K562 (cell line): ENCODE results near the gene PSORS1C2. TPM values are rescaled to one million over a fixed set of nuclear protein-coding genes. Genes with fewer than 3 reads are reported as not detected.

Source experiments
- CBFA2T2 ChIP-seq: fragments of 450-650 bp; conservative IDR thresholded peaks from 2 replicates; pipeline ENCODE4 v1.6.1; 2017; ENCODE audit warnings: mild to moderate bottlenecking
- CBX2 ChIP-seq: fragments of 200-600 bp; sonication (generic); IDR thresholded peaks from one replicate; pipeline ENCODE4 v1.6.1; 2012; ENCODE audit warnings: mild to moderate bottlenecking, low read length, inconsistent platforms; ENCODE audit not compliant: insufficient read depth, poor library complexity, severe bottlenecking
- CCNT2 ChIP-seq: IDR thresholded peaks from 2 replicates; pipeline ENCODE4 v1.6.1; 2011; ENCODE audit warnings: borderline replicate concordance, low read depth, mild to moderate bottlenecking, moderate library complexity, mixed read lengths, low read length; ENCODE audit not compliant: insufficient read length; ENCODE audit errors: extremely low read depth
- EGR1 ChIP-seq: fragments of 450-650 bp; conservative IDR thresholded peaks from 2 replicates; pipeline ENCODE4 v1.6.1; 2017; ENCODE audit warnings: mild to moderate bottlenecking
- JUND ChIP-seq, 2 experiments: IDR thresholded peaks; 2 replicates in 1 of 2; 3 replicates in 1 of 2; pipeline ENCODE4 v1.6.1; 2011; ENCODE audit warnings: borderline replicate concordance in 2 of 2, low read depth in 2 of 2, low read length in 2 of 2, improper control_type of control experiment in 1 of 2, missing biosample characterization in 1 of 2, missing genetic modification characterization in 1 of 2, missing genetic modification reagents in 1 of 2
- KDM1A ChIP-seq, 2 experiments: fragments of 450-650 bp; IDR thresholded peaks; 2 replicates each; pipeline ENCODE4 v1.6.1; 2016; ENCODE audit warnings: mild to moderate bottlenecking in 2 of 2
- MYC ChIP-seq, 2 experiments: fragments of 250-450 bp in 1 of 2; sonication (Bioruptor Pico) in 1 of 2; IDR thresholded peaks; 2 replicates each; pipeline versions ENCODE4 v1.5.1 to v1.6.1; 2012 to 2021; ENCODE audit warnings: low read depth in 2 of 2, borderline replicate concordance in 1 of 2, improper control_type of control experiment in 1 of 2, low read length in 1 of 2, mild to moderate bottlenecking in 1 of 2, moderate library complexity in 1 of 2
- NR2F6 ChIP-seq: fragments of 450-650 bp; formaldehyde crosslinking; IDR thresholded peaks from 2 replicates; pipeline ENCODE4 v1.4.0; 2020; ENCODE audit warnings: mild to moderate bottlenecking
- PHB ChIP-seq: fragments of 250-450 bp; sonication (Bioruptor Pico); IDR thresholded peaks from 2 replicates; pipeline ENCODE4 v1.5.0; 2021
- PRMT5 ChIP-seq: sonication (generic); formaldehyde crosslinking; IDR thresholded peaks from 2 replicates; pipeline ENCODE4 v1.5.0; 2020; ENCODE audit warnings: missing genetic modification reagents
- RBM34 ChIP-seq: fragments of 200-400 bp; formaldehyde crosslinking; IDR thresholded peaks from 2 replicates; pipeline ENCODE4 v1.6.1; 2018; ENCODE audit warnings: low read length, borderline replicate concordance; ENCODE audit not compliant: insufficient read depth
- SMAD4 ChIP-seq: fragments of 250-450 bp; sonication (Bioruptor Pico); conservative IDR thresholded peaks from 2 replicates; pipeline ENCODE4 v1.8.0; 2021; ENCODE audit warnings: inconsistent platforms, mild to moderate bottlenecking, moderate library complexity
- TBP ChIP-seq: optimal IDR thresholded peaks from 2 replicates; pipeline ENCODE3; 2011; ENCODE audit warnings: low read depth, low read length, improper control_type of control experiment
- TCF3 ChIP-seq: sonication (generic); formaldehyde crosslinking; IDR thresholded peaks from 2 replicates; pipeline ENCODE4 v1.4.0; 2020; ENCODE audit warnings: mild to moderate bottlenecking, missing genetic modification reagents
- TEAD4 ChIP-seq, 2 experiments: sonication (generic) in 1 of 2; formaldehyde crosslinking in 1 of 2; IDR thresholded peaks; 2 replicates each; pipeline versions ENCODE4 v1.6.1 to v1.8.0; 2012 to 2022; ENCODE audit warnings: borderline replicate concordance in 1 of 2, inconsistent platforms in 1 of 2, low read length in 1 of 2, mild to moderate bottlenecking in 1 of 2, missing genetic modification reagents in 1 of 2
- polyA plus RNA-seq, 8 experiments: library from polyadenylated mRNA; depleted of rRNA in 4 of 8; stranded (reverse) in 5 of 8; unstranded in 3 of 8; fragments of >200 nt; fragmentation: Nextera tagmentation in 2 of 8; fragmentation: Illumina TruSeq in 1 of 8; extraction: Ambion mirVana in 2 of 8; extraction: Trizol in 1 of 8; gene quantifications; 2 replicates each; pipeline versions ENCODE4 v1.2.1 to v1.2.3, GENCODE V29; 2011 to 2014; ENCODE audit warnings: inconsistent platforms in 1 of 8, missing spikeins in 1 of 8
- total RNA-seq, 7 experiments: library from RNA; depleted of rRNA in 6 of 7; stranded (reverse); fragments of >200 nt in 6 of 7; fragmentation: Illumina TruSeq in 2 of 7; extraction: Trizol in 2 of 7; gene quantifications; 2 replicates each; pipeline versions ENCODE4 v1.2.1 to v1.2.3, GENCODE V29; 2011 to 2021; ENCODE audit warnings: low replicate concordance in 1 of 7
- TF ChIP-seq, protein P1 (sequence below): fragments of 250-450 bp; sonication (Bioruptor Pico); IDR thresholded peaks from 2 replicates; pipeline ENCODE4 v1.5.0; 2020; ENCODE audit warnings: mild to moderate bottlenecking
- TF ChIP-seq, protein P2 (sequence below): sonication (generic); formaldehyde crosslinking; IDR thresholded peaks from 2 replicates; pipeline ENCODE4 v1.8.0; 2022; ENCODE audit warnings: mild to moderate bottlenecking, missing genetic modification reagents
- TF ChIP-seq, protein P3 (sequence below): fragments of 250-450 bp; sonication (Bioruptor Pico); IDR thresholded peaks from 2 replicates; pipeline ENCODE4 v1.5.0; 2021; ENCODE audit warnings: mild to moderate bottlenecking, borderline replicate concordance
- TF ChIP-seq, protein P4 (sequence below), 2 experiments: fragments of 450-650 bp in 1 of 2; sonication (generic) in 1 of 2; formaldehyde crosslinking in 1 of 2; IDR thresholded peaks in 1 of 2; conservative IDR thresholded peaks in 1 of 2; 2 replicates each; pipeline versions ENCODE4 v1.6.1 to v1.8.1; 2016 to 2023; ENCODE audit warnings: mild to moderate bottlenecking in 2 of 2, moderate library complexity in 2 of 2, inconsistent platforms in 1 of 2, missing genetic modification reagents in 1 of 2

The PSORS1C2 gene
- total and polyA plus RNA-seq, 9 of the 15 experiments (the other 6 are each of a cell fraction or from before 2014, with no cell fraction given): not detected

DNA sequence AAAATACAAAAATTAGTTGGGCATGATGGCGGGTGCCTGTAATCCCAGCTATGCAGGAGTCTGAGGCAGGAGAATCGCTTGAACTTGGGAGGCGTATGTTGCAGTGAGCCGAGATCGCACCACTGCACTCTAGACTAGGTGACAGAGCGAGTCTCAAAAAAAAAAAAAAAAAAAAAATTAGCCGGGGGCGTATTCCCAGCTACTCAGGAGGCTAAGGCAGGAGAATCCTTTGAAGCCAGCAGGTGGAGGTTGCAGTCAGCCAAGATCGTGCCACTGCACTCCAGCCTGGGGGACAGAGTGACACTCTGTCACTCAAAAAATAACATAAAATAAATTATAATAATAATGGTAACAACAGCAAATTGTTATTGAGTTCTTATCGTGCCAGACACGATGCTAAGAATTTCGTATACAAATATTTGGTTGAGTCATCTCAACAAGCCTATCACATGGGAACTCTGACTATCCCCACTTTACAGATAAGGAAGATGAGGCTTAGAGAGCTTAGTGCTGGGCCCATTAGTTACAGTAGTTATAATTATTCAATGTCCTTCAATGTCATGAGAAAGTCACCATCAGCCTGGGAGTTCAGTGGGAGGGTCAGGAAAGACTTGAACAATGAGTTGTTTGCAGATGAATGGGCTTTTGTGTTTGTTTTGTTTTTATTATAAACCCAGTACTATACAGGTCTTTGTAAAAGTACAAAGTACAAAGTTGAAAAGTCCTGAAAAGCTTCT lies 45.9 kb downstream of the PSORS1C2 start (continued):
- TF ChIP-seq, protein P1, sequence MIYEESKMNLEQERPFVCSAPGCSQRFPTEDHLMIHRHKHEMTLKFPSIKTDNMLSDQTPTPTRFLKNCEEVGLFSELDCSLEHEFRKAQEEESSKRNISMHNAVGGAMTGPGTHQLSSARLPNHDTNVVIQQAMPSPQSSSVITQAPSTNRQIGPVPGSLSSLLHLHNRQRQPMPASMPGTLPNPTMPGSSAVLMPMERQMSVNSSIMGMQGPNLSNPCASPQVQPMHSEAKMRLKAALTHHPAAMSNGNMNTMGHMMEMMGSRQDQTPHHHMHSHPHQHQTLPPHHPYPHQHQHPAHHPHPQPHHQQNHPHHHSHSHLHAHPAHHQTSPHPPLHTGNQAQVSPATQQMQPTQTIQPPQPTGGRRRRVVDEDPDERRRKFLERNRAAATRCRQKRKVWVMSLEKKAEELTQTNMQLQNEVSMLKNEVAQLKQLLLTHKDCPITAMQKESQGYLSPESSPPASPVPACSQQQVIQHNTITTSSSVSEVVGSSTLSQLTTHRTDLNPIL (CRISPR knock-in tag): no peak
- no peak for TF ChIP-seq NR2F6
- no peak for TF ChIP-seq RBM34
- TF ChIP-seq MYC (IDR thresholded peaks at IDR 0.05; ENCODE audit: low read depth, low read length): no peak
- TF ChIP-seq MYC (CRISPR knock-in tag; IDR thresholded peaks at IDR 0.05; ENCODE audit: borderline replicate concordance, low read depth): no peak
- TF ChIP-seq, protein P2, sequence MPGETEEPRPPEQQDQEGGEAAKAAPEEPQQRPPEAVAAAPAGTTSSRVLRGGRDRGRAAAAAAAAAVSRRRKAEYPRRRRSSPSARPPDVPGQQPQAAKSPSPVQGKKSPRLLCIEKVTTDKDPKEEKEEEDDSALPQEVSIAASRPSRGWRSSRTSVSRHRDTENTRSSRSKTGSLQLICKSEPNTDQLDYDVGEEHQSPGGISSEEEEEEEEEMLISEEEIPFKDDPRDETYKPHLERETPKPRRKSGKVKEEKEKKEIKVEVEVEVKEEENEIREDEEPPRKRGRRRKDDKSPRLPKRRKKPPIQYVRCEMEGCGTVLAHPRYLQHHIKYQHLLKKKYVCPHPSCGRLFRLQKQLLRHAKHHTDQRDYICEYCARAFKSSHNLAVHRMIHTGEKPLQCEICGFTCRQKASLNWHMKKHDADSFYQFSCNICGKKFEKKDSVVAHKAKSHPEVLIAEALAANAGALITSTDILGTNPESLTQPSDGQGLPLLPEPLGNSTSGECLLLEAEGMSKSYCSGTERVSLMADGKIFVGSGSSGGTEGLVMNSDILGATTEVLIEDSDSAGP (CRISPR knock-in tag): no peak
- peak; percentile 55; the same call in 1 of the 2 replicates for TF ChIP-seq TEAD4 (IDR thresholded peaks at IDR 0.05; ENCODE audit: low read length)
- no peak for TF ChIP-seq TEAD4 (CRISPR knock-in tag; IDR thresholded peaks at IDR 0.05; ENCODE audit: borderline replicate concordance)
- TF ChIP-seq CCNT2: no peak
- no peak for TF ChIP-seq PHB
- peak; percentile 63 for TF ChIP-seq JUND (IDR thresholded peaks at IDR 0.05; ENCODE audit: borderline replicate concordance, low read depth, low read length)
- TF ChIP-seq JUND (tag; IDR thresholded peaks at IDR 0.05; ENCODE audit: borderline replicate concordance, low read depth, low read length): peak; percentile 51; the same call in 1 of the 3 replicates
- no peak for TF ChIP-seq PRMT5
- 0 out of 2 replicates have a peak, but pooled peaks have one; percentile 16 for TF ChIP-seq SMAD4 (CRISPR knock-in tag)
- TF ChIP-seq KDM1A (IDR thresholded peaks at IDR 0.05): peak; percentile 79 to 86
- TF ChIP-seq, protein P3, sequence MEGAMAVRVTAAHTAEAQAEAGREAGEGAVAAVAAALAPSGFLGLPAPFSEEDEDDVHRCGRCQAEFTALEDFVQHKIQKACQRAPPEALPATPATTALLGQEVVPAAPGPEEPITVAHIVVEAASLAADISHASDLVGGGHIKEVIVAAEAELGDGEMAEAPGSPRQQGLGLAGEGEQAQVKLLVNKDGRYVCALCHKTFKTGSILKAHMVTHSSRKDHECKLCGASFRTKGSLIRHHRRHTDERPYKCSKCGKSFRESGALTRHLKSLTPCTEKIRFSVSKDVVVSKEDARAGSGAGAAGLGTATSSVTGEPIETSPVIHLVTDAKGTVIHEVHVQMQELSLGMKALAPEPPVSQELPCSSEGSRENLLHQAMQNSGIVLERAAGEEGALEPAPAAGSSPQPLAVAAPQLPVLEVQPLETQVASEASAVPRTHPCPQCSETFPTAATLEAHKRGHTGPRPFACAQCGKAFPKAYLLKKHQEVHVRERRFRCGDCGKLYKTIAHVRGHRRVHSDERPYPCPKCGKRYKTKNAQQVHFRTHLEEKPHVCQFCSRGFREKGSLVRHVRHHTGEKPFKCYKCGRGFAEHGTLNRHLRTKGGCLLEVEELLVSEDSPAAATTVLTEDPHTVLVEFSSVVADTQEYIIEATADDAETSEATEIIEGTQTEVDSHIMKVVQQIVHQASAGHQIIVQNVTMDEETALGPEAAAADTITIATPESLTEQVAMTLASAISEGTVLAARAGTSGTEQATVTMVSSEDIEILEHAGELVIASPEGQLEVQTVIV (CRISPR knock-in tag): no peak
- no peak for TF ChIP-seq TBP
- peak; percentile 73 for TF ChIP-seq EGR1
- TF ChIP-seq CBFA2T2: peak; percentile 42; the same call in 1 of the 2 replicates
- TF ChIP-seq CBX2: no peak
- TF ChIP-seq, protein P4, sequence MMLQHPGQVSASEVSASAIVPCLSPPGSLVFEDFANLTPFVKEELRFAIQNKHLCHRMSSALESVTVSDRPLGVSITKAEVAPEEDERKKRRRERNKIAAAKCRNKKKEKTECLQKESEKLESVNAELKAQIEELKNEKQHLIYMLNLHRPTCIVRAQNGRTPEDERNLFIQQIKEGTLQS (IDR thresholded peaks at IDR 0.05): peak; percentile 68
- TF ChIP-seq, protein P4 (CRISPR knock-in tag; conservative IDR thresholded peaks at IDR 0.05): no peak
- TF ChIP-seq TCF3 (CRISPR knock-in tag): peak; percentile 34
